Hematopoietic multipotent progenitor cell treated with erythropoietin and hydrocortisone succinate and interleukin-3 and kit ligand, for 15 days (in vitro differentiated cells): Measurements from ENCODE around the gene FBXO41.

Experiments used
- DNase-seq: peaks from one replicate; pipeline ENCODE4 v3.0.0-alpha.2; 2015; ENCODE audit warnings: low spot score

Gene FBXO41

GRCh38 chr2:73214120-73215035 lies 69.9 kb downstream of the FBXO41 start, which contains the start of gene SMYD5:
TSS of gene SMYD5 (plus strand) at chr2:73214245. CDS start at chr2:73214267, 22 bp downstream.
- peak; percentile 87 for DNase-seq

DNA sequence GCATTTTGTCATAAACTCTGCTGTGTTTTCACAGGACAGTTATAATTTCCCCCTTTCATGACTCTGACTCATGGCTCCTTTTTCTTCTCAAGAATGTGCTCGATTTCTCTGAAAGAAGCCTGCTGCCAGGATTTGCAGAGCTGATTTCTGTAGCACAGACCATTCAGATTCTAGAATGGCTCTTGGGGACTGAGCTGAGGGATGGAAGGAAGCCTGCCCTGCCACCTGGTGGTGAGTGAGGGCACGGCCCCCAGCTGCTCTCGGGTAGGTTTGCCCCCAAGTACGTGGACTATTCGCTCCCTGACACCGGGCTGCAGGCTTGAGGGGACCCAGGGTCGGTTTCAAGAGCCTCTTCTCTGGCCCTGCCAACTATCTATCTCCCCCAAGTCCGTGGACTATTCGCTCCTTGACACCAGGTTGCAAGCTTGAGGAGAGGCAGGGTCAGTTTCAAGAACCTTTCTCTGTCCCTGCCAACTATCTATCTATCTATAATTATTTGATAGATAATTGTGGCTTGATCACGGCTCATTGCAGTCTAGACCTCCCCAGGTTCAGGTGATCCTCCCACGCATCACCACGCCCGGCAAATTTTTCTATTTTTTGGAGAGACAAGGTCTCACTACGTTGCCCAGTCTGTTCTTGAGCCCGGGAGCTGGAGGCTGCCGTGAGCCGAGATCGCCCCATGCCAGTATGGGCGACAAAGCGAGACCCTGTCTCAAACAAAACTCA lies 71.7 kb downstream of the FBXO41 start:
- peak; percentile 64 for DNase-seq

DNA sequence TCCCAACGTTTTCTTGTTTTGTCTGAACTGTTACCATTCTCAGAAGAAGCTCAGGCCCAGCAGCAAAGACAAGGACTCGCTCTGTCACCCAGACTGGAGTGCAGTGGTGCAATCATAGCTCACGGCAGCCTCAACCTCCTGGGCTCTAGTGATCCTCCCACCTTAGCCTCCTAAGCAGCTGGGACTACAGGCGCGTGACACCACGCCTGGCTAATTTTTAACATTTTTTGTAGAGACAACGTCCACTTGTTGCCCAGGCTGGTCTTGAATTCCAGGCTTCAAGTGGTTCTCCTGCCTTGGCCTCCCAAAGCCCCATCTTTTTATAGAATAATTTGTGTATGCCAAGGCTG lies 72.2 kb downstream of the FBXO41 start:
- no peak for DNase-seq

GRCh38 chr2:73210696-73211095 lies 73.6 kb downstream of the FBXO41 start:
- no peak for DNase-seq

GRCh38 chr2:73210019-73210418 lies 74.3 kb downstream of the FBXO41 start:
- DNase-seq: no peak

DNA sequence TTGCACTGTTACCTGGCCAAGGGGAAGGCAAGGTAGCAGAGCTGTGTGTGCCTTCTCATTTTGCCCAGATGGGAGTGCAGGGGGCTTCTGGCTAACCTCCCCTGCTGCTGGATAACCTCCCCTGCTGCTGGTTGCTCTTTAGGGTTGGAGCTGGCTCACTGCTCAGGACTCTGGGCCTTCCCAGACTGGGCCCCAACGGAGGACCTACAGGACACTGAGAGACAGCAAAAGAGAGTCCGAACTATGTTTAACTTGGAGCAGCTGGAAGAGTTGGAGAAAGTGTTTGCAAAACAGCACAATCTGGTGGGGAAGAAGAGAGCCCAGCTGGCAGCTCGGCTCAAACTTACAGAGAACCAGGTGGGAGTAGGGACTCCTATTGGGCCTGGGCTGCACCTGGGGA lies 76.0 kb downstream of the FBXO41 start:
- no peak for DNase-seq

DNA sequence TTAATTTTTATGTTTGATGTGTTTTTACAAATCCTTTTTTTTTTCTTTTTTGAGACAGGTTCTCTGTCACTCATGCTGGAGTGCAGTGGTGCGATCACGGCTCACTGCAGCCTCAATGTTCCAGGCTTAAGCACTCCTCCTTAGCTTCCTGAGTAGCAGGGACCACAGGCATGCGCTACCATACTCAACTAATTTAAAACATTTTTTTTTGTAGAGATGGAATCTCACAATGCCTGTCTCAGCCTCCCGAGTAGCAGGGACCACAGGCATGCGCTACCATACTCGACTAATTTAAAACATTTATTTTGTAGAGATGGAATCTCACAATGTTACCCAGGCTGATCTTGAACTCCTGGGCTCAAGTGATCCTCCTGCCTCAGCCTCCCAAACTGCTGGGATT lies 78.7 kb downstream of the FBXO41 start:
- DNase-seq: no peak
